GM13977 (cell line): ENCODE results near the gene NIBAN1.
A peak's percentile ranks its signal among the peaks of the same experiment; 100 is the strongest.

Source experiments
- DNase-seq: peaks from one replicate; pipeline ENCODE4 v3.0.0; 2012; ENCODE audit warnings: low spot score
- in situ Hi-C: fragments of 300-500 bp; cut with MboI; formaldehyde crosslinking; loops from one replicate; pipeline ENCODE4 v1.12.0; 2022; ENCODE audit warnings: low sequenced_read_pairs, low pct_unique_long_range_greater_than_20kb, mixed read lengths, inconsistent platforms; ENCODE audit not compliant: unreplicated experiment
- TF ChIP-seq, protein P1 (sequence below): IDR thresholded peaks from 2 replicates; pipeline ENCODE4 v1.5.1; 2012; ENCODE audit warnings: mild to moderate bottlenecking, control low read depth; ENCODE audit not compliant: insufficient read depth; ENCODE audit errors: extremely low read depth, missing control alignments

NIBAN1 gene

DNA sequence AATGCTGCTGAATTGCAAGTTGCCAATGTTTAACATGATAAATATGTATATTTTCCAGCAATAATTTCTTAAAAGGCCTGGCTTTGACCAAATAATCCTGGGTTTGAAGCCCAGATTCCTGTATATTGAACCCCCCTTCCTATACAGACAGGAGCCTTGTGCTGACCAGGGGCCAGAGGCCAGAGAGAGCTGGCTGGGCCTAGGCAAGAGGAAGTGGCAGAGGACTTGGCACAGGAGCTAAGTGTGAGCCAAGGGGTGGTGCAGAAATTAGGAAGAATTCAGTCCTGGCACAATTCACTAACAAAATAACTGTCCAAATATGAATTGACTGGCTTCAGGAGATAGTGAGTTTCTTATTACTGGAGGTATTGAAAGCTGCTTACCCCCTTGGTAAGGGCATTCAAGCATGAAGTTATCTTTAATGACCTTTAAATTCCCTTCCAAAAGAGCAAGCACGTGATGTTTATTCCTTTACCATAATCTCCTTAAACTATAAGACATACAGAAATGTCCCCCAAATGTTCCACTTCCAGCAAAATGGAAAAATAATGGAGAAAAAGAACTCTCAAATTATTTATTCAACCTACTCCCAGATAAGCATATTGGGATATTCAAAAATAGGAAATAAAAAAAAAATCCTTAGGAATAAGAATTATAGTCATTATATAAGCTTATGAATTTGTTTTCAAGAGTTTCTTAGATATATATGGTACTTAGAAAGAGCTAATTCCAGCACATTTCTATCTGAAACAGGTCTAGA is 26.6 kb downstream of the NIBAN1 start:
- DNase-seq: no peak
- in situ Hi-C loops: no loop called here

DNA sequence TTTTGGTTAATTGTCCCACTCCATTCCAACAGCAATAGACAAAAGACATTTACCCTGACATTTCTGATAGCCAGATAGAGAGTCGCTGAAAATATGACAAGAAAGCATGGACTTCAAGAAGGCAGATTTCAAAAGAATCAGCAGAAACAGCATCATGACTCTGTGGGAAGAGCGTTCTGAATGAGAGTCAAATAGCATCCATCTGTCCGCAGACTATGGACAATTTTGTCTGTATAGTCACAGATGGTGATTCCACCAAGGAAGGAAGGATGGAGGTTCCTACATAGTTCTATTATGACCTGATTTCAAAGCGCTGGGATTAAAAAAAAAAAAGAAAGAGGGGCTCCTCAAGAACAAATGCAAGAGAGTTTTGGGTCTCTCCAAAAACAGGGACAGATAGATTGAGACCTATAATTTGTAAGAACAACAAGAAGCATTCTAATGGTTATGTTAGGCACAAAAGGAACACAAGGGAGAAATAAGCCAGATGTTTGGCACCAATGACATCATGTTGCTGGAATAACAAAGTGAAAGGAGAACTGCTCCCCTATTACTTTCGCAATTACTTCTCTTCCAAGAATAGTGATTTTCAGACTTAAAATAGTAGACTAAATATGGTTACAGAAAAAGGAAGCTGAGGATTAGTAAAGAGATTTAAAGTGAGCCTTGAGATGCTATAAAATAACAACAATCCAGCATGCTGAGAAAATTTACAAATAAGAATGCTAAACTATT is 28.5 kb downstream of the NIBAN1 start:
- TF ChIP-seq, protein P1, sequence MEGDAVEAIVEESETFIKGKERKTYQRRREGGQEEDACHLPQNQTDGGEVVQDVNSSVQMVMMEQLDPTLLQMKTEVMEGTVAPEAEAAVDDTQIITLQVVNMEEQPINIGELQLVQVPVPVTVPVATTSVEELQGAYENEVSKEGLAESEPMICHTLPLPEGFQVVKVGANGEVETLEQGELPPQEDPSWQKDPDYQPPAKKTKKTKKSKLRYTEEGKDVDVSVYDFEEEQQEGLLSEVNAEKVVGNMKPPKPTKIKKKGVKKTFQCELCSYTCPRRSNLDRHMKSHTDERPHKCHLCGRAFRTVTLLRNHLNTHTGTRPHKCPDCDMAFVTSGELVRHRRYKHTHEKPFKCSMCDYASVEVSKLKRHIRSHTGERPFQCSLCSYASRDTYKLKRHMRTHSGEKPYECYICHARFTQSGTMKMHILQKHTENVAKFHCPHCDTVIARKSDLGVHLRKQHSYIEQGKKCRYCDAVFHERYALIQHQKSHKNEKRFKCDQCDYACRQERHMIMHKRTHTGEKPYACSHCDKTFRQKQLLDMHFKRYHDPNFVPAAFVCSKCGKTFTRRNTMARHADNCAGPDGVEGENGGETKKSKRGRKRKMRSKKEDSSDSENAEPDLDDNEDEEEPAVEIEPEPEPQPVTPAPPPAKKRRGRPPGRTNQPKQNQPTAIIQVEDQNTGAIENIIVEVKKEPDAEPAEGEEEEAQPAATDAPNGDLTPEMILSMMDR: no peak
- DNase-seq: peak; percentile 26
- in situ Hi-C loops: no loop called here

More for the DNA sequence above, 26.6 kb downstream of the NIBAN1 start:
- TF ChIP-seq, protein P1: no peak

DNA sequence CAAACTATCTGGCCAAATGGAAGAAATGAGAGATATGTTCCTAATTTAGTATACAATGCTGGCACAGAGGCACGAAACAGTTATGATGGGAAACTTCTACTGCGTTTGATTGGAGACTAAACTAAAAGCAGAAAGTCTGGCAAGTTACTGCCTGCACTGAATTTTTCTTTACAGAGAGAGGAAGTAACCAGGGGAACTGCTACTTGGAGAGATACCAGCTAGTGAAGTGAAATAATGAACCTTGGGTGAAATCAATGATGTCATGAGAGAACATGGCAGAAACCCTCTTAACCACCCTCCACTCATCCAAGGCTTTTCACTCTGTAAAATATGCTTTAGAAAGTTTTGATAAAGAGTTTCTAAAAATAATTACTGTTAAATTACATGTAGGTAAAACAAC is 29.3 kb downstream of the NIBAN1 start:
- TF ChIP-seq, protein P1: no peak
- in situ Hi-C loops: no loop called here
- peak; percentile 61 for DNase-seq

DNA sequence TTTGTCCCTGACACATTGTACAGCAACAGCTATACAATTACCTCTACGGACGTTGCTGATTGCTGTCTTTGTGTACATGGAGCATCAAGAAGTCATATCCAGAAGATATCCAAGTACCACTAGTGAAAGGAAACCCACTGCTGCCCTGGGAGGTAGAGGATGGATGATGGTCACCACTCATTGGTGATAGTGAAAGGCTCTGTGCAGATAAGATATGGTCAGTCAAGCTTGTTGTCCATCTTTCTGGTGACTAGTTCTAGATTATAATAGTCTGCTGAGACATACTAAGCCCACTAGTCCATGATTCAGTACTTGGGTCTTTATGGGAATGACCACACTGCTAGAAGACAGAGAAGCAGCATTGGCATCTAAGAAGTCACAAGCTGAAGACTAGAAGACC is 30.3 kb downstream of the NIBAN1 start:
- in situ Hi-C loops: no loop called here
- no peak for DNase-seq
- TF ChIP-seq, protein P1: no peak

DNA sequence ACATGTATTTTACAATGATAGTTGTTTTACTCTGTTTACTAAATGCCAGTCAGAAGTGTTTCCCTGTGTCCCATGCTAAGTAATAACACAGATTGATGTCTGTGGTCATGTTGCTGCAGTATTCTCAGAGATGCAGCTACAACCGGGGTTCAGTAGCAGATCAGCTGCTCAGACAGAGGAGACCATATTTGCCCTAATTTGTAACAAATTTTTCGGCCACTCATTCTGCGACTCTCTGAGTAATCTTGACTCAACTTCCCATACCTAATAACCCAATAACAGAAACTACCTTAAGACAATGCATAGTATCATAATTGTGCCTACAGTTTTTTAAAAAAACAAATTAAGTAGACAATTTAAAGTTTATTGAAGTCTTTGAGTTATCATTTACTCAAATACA is 32.6 kb downstream of the NIBAN1 start:
- peak; percentile 39 for DNase-seq
- in situ Hi-C loops: no loop called here
- TF ChIP-seq, protein P1: no peak

DNA sequence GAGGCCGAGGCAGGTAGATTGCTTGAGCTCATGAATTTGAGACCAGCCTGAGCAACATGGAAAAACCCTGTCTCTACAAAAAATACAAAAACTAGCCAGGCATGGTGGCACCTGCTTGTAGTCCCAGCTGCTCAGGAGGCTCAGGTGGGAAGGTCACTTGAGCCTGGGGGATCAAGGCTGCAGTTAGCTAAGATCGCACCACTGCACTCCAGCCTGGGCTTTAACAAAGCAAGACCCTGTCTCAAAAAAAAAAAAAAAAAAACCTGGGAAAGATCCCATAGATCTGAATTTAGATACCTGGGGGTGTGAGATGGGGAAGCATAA is 32.9 kb downstream of the NIBAN1 start:
- DNase-seq: no peak
- TF ChIP-seq, protein P1: no peak
- in situ Hi-C loops: no loop called here
